Upper lobe of right lung (tissue), 1 donor: Measurements from ENCODE around the gene CACNA2D4. TPM values are rescaled to one million over a fixed set of nuclear protein-coding genes. Genes with fewer than 3 reads are reported as not detected.

Experiments used
- ATAC-seq: fragments of 200-7000 bp; cut with Tn5 transposase; one replicate; pipeline ENCODE4 v1.9.1; 2020; ENCODE audit warnings: mild to moderate bottlenecking, moderate library complexity
- DNase-seq: peaks from one replicate; pipeline ENCODE4 v3.0.0-alpha.2; 2020
- H3K27ac ChIP-seq: fragments of 200-600 bp; one replicate; pipeline ENCODE4 v1.8.0; 2022
- H3K27me3 ChIP-seq: fragments of 200-600 bp; one replicate; pipeline ENCODE4 v1.8.0; 2022; ENCODE audit warnings: mild to moderate bottlenecking
- H3K36me3 ChIP-seq: fragments of 200-600 bp; one replicate; pipeline ENCODE4 v1.8.0; 2022
- H3K4me1 ChIP-seq: fragments of 200-600 bp; one replicate; pipeline ENCODE4 v1.8.0; 2022
- H3K4me3 ChIP-seq: fragments of 200-600 bp; one replicate; pipeline ENCODE4 v1.8.0; 2022; ENCODE audit warnings: mild to moderate bottlenecking
- H3K9me3 ChIP-seq: fragments of 200-600 bp; one replicate; pipeline ENCODE4 v1.8.0; 2022
- intact Hi-C: fragments of 100-400 bp; cut with DNase I; formaldehyde crosslinking; loops from one replicate; pipeline ENCODE4 v1.11.0; 2022
- total RNA-seq: library from RNA; stranded (reverse); fragmentation: NEBNext Ultra II Directional; extraction: Animal tissue kit (Norgen Biotek cat#: 25700); gene quantifications from one replicate; pipeline ENCODE4 v1.2.1, GENCODE V29; 2021
- TF ChIP-seq, protein P1 (sequence below): fragments of 200-600 bp; IDR thresholded peaks from one replicate; pipeline ENCODE4 v1.8.0; 2022; ENCODE audit warnings: antibody characterized with exemption
- donor health status: DM: no; HTN: yes; CAD: no; lungs with severe emphysema.

The CACNA2D4 gene
- total RNA-seq, 1 donor from 2014 or later = 5.5 TPM

GRCh38 chr12:1848745-1849144 lies 69.7 kb downstream of the CACNA2D4 start:
- Histone ChIP-seq H3K27me3 (no peaks in the 10 kb centered on the region), H3K9me3 (no peaks in the 10 kb centered on the region), H3K4me1 (no peaks in the 10 kb centered on the region), H3K36me3 (no peaks in the 10 kb centered on the region), H3K27ac (no peak overlapping the region), H3K4me3 (no peak overlapping the region)
- intact Hi-C loops = no loop called here
- DNase-seq (no peak), ATAC-seq (no peak)
- TF ChIP-seq, protein P1, sequence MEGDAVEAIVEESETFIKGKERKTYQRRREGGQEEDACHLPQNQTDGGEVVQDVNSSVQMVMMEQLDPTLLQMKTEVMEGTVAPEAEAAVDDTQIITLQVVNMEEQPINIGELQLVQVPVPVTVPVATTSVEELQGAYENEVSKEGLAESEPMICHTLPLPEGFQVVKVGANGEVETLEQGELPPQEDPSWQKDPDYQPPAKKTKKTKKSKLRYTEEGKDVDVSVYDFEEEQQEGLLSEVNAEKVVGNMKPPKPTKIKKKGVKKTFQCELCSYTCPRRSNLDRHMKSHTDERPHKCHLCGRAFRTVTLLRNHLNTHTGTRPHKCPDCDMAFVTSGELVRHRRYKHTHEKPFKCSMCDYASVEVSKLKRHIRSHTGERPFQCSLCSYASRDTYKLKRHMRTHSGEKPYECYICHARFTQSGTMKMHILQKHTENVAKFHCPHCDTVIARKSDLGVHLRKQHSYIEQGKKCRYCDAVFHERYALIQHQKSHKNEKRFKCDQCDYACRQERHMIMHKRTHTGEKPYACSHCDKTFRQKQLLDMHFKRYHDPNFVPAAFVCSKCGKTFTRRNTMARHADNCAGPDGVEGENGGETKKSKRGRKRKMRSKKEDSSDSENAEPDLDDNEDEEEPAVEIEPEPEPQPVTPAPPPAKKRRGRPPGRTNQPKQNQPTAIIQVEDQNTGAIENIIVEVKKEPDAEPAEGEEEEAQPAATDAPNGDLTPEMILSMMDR = no peak

- no peak overlapping the region for H3K4me3 ChIP-seq
- no peak for ATAC-seq
- H3K4me1 ChIP-seq = no peaks in the 10 kb centered on the region
- no peak overlapping the region for H3K27ac ChIP-seq
- H3K27me3 ChIP-seq = peaks cover 3% of the 10 kb centered on the region
- H3K9me3 ChIP-seq = no peaks in the 10 kb centered on the region
- TF ChIP-seq, protein P1 = no peak
- no peaks in the 10 kb centered on the region for H3K36me3 ChIP-seq
- DNase-seq = no peak
- intact Hi-C loops = no loop called here
Observed at GRCh38 chr12:1848146-1848545, 70.3 kb downstream of the CACNA2D4 start.

- DNase-seq (no peak), ATAC-seq (no peak)
- Histone ChIP-seq H3K4me3 (no peak overlapping the region), H3K9me3 (no peaks in the 10 kb centered on the region), H3K27me3 (peaks cover 10% of the 10 kb centered on the region), H3K4me1 (no peaks in the 10 kb centered on the region), H3K36me3 (no peaks in the 10 kb centered on the region), H3K27ac (no peak overlapping the region)
- intact Hi-C loops = no loop called here
- TF ChIP-seq, protein P1 = no peak
Observed at GRCh38 chr12:1847411-1847810, 71.0 kb downstream of the CACNA2D4 start.

GRCh38 chr12:1846421-1847405 lies 71.7 kb downstream of the CACNA2D4 start:
- peaks cover 16% of the 10 kb centered on the region for H3K27me3 ChIP-seq
- H3K36me3 ChIP-seq = no peaks in the 10 kb centered on the region
- H3K4me3 ChIP-seq = no peak overlapping the region
- TF ChIP-seq, protein P1 = no peak
- no peaks in the 10 kb centered on the region for H3K9me3 ChIP-seq
- H3K4me1 ChIP-seq = no peaks in the 10 kb centered on the region
- no peak for ATAC-seq
- no peak overlapping the region for H3K27ac ChIP-seq
- intact Hi-C loops = no loop called here
- peak; percentile 55 for DNase-seq

DNA sequence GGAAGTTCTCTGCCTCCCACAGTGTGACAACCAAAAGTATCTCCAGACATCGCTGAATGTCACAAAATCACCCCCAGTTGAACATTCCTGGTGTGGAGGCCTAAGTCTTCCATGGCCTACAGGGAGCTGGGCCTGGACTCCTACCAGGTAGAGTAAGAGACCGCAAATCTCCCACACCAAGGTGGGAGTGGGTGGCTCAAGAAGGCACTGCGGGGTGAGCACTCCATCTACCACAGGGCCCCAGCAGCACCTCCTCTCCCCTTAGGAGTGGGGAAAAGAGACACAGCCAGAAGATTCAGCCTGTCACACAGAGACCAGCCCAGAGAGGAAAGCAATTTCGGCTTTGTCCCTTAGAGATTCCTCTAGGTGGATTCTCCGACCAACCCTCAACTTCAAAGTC lies 72.6 kb downstream of the CACNA2D4 start:
- Histone ChIP-seq H3K4me1 (no peaks in the 10 kb centered on the region), H3K9me3 (no peaks in the 10 kb centered on the region), H3K27ac (no peak overlapping the region), H3K4me3 (no peak overlapping the region), H3K36me3 (no peaks in the 10 kb centered on the region), H3K27me3 (peaks cover 16% of the 10 kb centered on the region)
- DNase-seq (no peak), ATAC-seq (no peak)
- intact Hi-C loops = no loop called here
- TF ChIP-seq, protein P1 = no peak
